ENCODE results near the gene ETV3. TPM values are rescaled to one million over a fixed set of nuclear protein-coding genes. Genes with fewer than 3 reads are reported as not detected.

Gene ETV3
- total and polyA plus RNA-seq, 2 of the 8 experiments (the other 6 are each of a cell fraction or from before 2014, with no cell fraction given) = 6.0 to 23.8 TPM

DNA sequence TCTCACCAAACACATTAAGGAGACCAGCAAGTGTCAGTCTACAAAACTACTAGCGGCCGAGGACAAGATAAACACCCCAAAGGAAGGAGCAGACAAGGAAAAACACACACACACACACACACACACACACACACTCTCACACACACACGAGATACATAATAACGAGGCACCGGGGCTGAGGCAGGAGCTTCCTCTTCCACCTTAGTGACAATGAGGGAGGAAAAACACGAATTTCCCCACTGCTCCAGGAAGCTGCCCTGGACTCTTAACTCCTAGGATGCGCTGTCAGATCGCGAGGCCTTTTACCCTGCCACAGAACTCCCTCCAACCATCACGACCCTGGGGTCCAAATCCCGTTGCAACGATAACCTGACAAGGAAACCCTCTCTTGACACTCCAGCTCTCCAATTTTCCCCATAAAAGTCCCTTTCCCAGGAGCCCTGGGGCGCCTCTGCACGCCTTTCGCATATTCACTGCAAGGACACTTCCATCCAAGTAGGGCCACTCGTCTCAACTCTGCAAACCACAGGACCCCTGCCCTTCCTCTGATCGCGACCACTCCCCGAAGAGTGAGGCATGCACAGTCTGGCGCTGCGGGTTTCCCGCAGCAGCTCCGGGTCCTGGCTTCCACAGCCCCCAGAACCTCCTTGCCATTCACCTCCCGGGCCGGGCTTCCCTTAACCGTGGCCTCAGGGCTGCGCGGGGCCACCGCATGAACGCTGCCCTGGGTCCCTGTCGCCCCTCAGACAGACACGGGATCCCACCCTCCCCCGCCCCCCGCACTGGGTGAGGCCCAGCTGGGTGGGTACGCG lies 581 bp downstream of the ETV3 start:
- Histone ChIP-seq H3K9ac (replicated peaks in 1 of 4; ENCODE audit: extremely low read depth in 1 of 4, low read depth in 3 of 4, low read length in 3 of 4) (peak overlapping the region; percentile 5 to 75 (median 56)), H2BK20ac (ENCODE audit: low read length) (no peak overlapping the region), H3K4ac (replicated peaks; ENCODE audit: insufficient read length, low read depth, low read length) (no peak overlapping the region), H3K14ac (ENCODE audit: insufficient read length) (no peak overlapping the region), H3K79me2 (ENCODE audit: control insufficient read depth in 1 of 2, insufficient read depth in 2 of 2, low read length in 2 of 2) (peaks cover 7 to 29% of the 10 kb centered on the region in 2 experiments; a peak in 3 of 4 replicates), H2BK5ac (ENCODE audit: low read depth, low read length) (peak overlapping the region; percentile 49), H2AFZ (ENCODE audit: low read length) (no peak overlapping the region), H3K36me3 (ENCODE audit: control insufficient read depth in 2 of 4, insufficient read depth in 4 of 4, low read length in 3 of 4) (peaks cover 10 to 35% (median 27%) of the 10 kb centered on the region in 4 experiments; a peak in 7 of 8 replicates), H3K4me3 (ENCODE audit: extremely low read depth in 1 of 4, insufficient read depth in 2 of 4, low read depth in 3 of 4, low read length in 4 of 4) (peak overlapping the region; percentile 68 to 99 (median 94)), H4K20me1 (replicated peaks in 1 of 2; ENCODE audit: control insufficient read depth in 1 of 2, insufficient read depth in 2 of 2, low read length in 2 of 2) (peaks cover 9 to 11% of the 10 kb centered on the region in 2 experiments), H3K4me1 (replicated peaks in 1 of 4; ENCODE audit: control insufficient read depth in 3 of 4, insufficient read depth in 4 of 4, low read length in 3 of 4) (peaks cover 2 to 17% (median 7%) of the 10 kb centered on the region in 4 experiments; a peak in 4 of 7 replicates), H3K23ac (ENCODE audit: insufficient read length) (no peak overlapping the region), H4K8ac (ENCODE audit: extremely low read depth, insufficient read depth, low read length) (peak overlapping the region; percentile 54; the same call in 1 of the 2 replicates), H2AK5ac (ENCODE audit: low read depth, low read length) (no peak overlapping the region), H3K9me3 (ENCODE audit: insufficient read depth in 2 of 2, low read depth in 1 of 2, low read length in 1 of 2) (no peaks in the 10 kb centered on the region), H4K91ac (replicated peaks; ENCODE audit: insufficient read length, low read length) (no peak overlapping the region), H3K27ac (ENCODE audit: low read depth, low read length) (peak overlapping the region; percentile 87; the same call in 1 of the 2 replicates), H3K18ac (ENCODE audit: extremely low read depth, low read length) (peak overlapping the region; percentile 79; the same call in 1 of the 2 replicates), H2BK12ac (ENCODE audit: low read depth, low read length) (no peak overlapping the region), H3K27me3 (replicated peaks in 1 of 4; ENCODE audit: control insufficient read depth in 3 of 4, extremely low read depth in 1 of 4, insufficient read depth in 3 of 4, low read length in 3 of 4) (no peaks in the 10 kb centered on the region), H3K23me2 (ENCODE audit: low read depth, low read length) (peaks cover 10% of the 10 kb centered on the region; the same call in 1 of the 2 replicates), H4K5ac (ENCODE audit: insufficient read length, low read depth, low read length) (no peak overlapping the region), H3K56ac (replicated peaks; ENCODE audit: insufficient read length, low read depth, low read length) (no peak overlapping the region), H3K4me2 (ENCODE audit: insufficient read depth in 1 of 2, low read depth in 2 of 2, low read length in 2 of 2) (peak overlapping the region; percentile 94 to 99), H2BK120ac (replicated peaks; ENCODE audit: low read depth, low read length) (no peak overlapping the region), H2BK15ac (ENCODE audit: low read length) (no peak overlapping the region), H3K79me1 (ENCODE audit: low read depth, low read length) (peaks cover 8% of the 10 kb centered on the region)
- peak in 1 of 2 experiments; percentile 56 for DNase-seq (ENCODE audit: low read depth in 1 of 2, low spot score in 2 of 2)
- TF ChIP-seq FOSL1 (IDR thresholded peaks at IDR 0.05; ENCODE audit: insufficient read depth, low read depth, low read length) = no peak
- TF ChIP-seq SAP30 (IDR thresholded peaks at IDR 0.05; ENCODE audit: insufficient read depth, insufficient replicate concordance, low read length) = peak; percentile 61
- ChIA-PET CTCF (ENCODE audit: partially characterized antibody) (interaction anchor here (0.6 to 16.2 kb wide), 9 partner anchors 13 to 307 kb away, joined by 3 to 187 read pairs (median 8); no protein-coding TSS in a partner anchor), POLR2A (ENCODE audit: partially characterized antibody) (interaction anchor here (1.0 to 10.5 kb wide), 6 partner anchors 11 to 39 kb away, joined by 3 to 70 read pairs (median 12); no protein-coding TSS in a partner anchor)
- 3% methylated on average over 30 of the region's 36 CpGs; no CpG with 5 or more reads in 1 of the 2 experiments for WGBS, 2 experiments (ENCODE audit: extremely low coverage in 1 of 2, insufficient coverage in 1 of 2, insufficient read length in 1 of 2, insufficient replicate concordance in 2 of 2, low coverage in 1 of 2, low lambda C conversion rate in 2 of 2, missing lambda C conversion rate in 1 of 2)
- FAIRE-seq = no peak

Data from H1 (cell line).